IMR-90 (cell line): ENCODE data around the gene CALML3. TPM values are rescaled to one million over a fixed set of nuclear protein-coding genes. Genes with fewer than 3 reads are reported as not detected.
A peak's percentile ranks its signal among the peaks of the same experiment; 100 is the strongest.

Experiments
- ATAC-seq: fragments of 200-7000 bp; cut with Tn5 transposase; 2 replicates; pipeline ENCODE4 v1.9.1; 2020; ENCODE audit warnings: low read depth, mild to moderate bottlenecking, moderate library complexity
- BruUV-seq: library from RNA; stranded (reverse); fragments of 400-500 nt; replicated peaks from 2 replicates; lab custom pipeline; 2021; lab: Mats Ljungman, UMichigan
- CTCF ChIA-PET: fragments of 300-600 bp; formaldehyde crosslinking; extraction: SDS; loops from one replicate; lab custom pipeline; 2021; ENCODE audit warnings: antibody characterized with exemption; lab: Yijun Ruan, JAX
- POLR2A ChIA-PET: fragments of 300-600 bp; sonication (Branson Sonifier 250); formaldehyde crosslinking; loops from one replicate; lab custom pipeline; 2022; ENCODE audit warnings: antibody characterized with exemption; ENCODE audit not compliant: unreplicated experiment; lab: Charles Lee
- DNase-seq: peaks from one replicate; pipeline ENCODE4 v3.0.0; 2013
- H2AFZ ChIP-seq: replicated peaks from 2 replicates; pipeline ENCODE3; 2013; ENCODE audit warnings: low read length, mild to moderate bottlenecking; ENCODE audit not compliant: poor library complexity
- H2AK5ac ChIP-seq: 2 replicates; pipeline ENCODE4 v1.6.1; 2013; ENCODE audit warnings: low read depth, low read length, inconsistent platforms
- H2AK9ac ChIP-seq: replicated peaks from 2 replicates; pipeline ENCODE3; 2013; ENCODE audit warnings: mild to moderate bottlenecking, low read depth, low read length, moderate library complexity; ENCODE audit not compliant: poor library complexity
- H2BK120ac ChIP-seq: 2 replicates; pipeline ENCODE4 v1.6.1; 2013; ENCODE audit warnings: low read depth, low read length, inconsistent platforms
- H2BK15ac ChIP-seq: 3 replicates; pipeline ENCODE4 v1.6.1; 2013; ENCODE audit warnings: low read depth, low read length, inconsistent platforms
- H2BK20ac ChIP-seq: 2 replicates; pipeline ENCODE4 v1.6.1; 2013; ENCODE audit warnings: low read depth, mild to moderate bottlenecking, inconsistent platforms, low read length, moderate library complexity
- H2BK5ac ChIP-seq: 2 replicates; pipeline ENCODE4 v1.6.1; 2013; ENCODE audit warnings: mild to moderate bottlenecking, low read depth, low read length, inconsistent platforms; ENCODE audit not compliant: poor library complexity, severe bottlenecking
- H3K14ac ChIP-seq: replicated peaks from 2 replicates; pipeline ENCODE4 v1.6.1; 2013; ENCODE audit warnings: low read depth, low read length, inconsistent platforms
- H3K18ac ChIP-seq: 2 replicates; pipeline ENCODE4 v1.6.1; 2013; ENCODE audit warnings: low read depth, low read length, control low read depth
- H3K23ac ChIP-seq: 2 replicates; pipeline ENCODE4 v1.6.1; 2013; ENCODE audit warnings: low read depth, low read length, inconsistent platforms
- H3K27ac ChIP-seq: 2 replicates; pipeline ENCODE4 v1.5.1; 2013; ENCODE audit warnings: mild to moderate bottlenecking, control low read depth, low read length; ENCODE audit not compliant: insufficient read depth
- H3K27me3 ChIP-seq: 2 replicates; pipeline ENCODE4 v1.6.1; 2013; ENCODE audit warnings: low read length; ENCODE audit not compliant: control insufficient read depth, insufficient read depth
- H3K36me3 ChIP-seq: 2 replicates; pipeline ENCODE4 v1.6.1; 2013; ENCODE audit warnings: low read length, mixed read lengths; ENCODE audit not compliant: control insufficient read depth, insufficient read depth
- H3K4ac ChIP-seq: 2 replicates; pipeline ENCODE4 v1.6.1; 2013; ENCODE audit warnings: low read depth, low read length, inconsistent platforms
- H3K4me1 ChIP-seq: 2 replicates; pipeline ENCODE4 v1.6.1; 2013; ENCODE audit warnings: low read length, mixed read lengths; ENCODE audit not compliant: control insufficient read depth, insufficient read depth
- H3K4me2 ChIP-seq: 2 replicates; pipeline ENCODE4 v1.6.1; 2013; ENCODE audit warnings: low read depth, mild to moderate bottlenecking, control low read depth, low read length, moderate library complexity
- H3K4me3 ChIP-seq: 2 replicates; pipeline ENCODE4 v1.5.1; 2013; ENCODE audit warnings: low read depth, mild to moderate bottlenecking, control low read depth, low read length, moderate library complexity; ENCODE audit not compliant: insufficient read depth
- H3K56ac ChIP-seq: 2 replicates; pipeline ENCODE4 v1.6.1; 2013; ENCODE audit warnings: low read length, inconsistent platforms; ENCODE audit not compliant: insufficient read depth; ENCODE audit errors: extremely low read depth
- H3K79me1 ChIP-seq, 2 experiments: 2 replicates each; pipeline ENCODE4 v1.6.1; 2013; ENCODE audit warnings: low read length in 2 of 2, inconsistent platforms in 1 of 2, low read depth in 1 of 2
- H3K9ac ChIP-seq: 2 replicates; pipeline ENCODE4 v1.6.1; 2013; ENCODE audit warnings: low read depth, low read length, control low read depth
- H3K9me1 ChIP-seq: 2 replicates; pipeline ENCODE4 v1.6.1; 2013; ENCODE audit warnings: low read length, inconsistent platforms; ENCODE audit not compliant: insufficient read depth
- H3K9me3 ChIP-seq: 2 replicates; pipeline ENCODE4 v1.6.1; 2013; ENCODE audit warnings: low read length; ENCODE audit not compliant: control insufficient read depth, insufficient read depth
- H4K20me1 ChIP-seq: 2 replicates; pipeline ENCODE4 v1.6.1; 2013; ENCODE audit warnings: low read length, inconsistent platforms; ENCODE audit not compliant: insufficient read depth
- H4K5ac ChIP-seq: 2 replicates; pipeline ENCODE4 v1.6.1; 2013; ENCODE audit warnings: mild to moderate bottlenecking, low read depth, low read length, control low read depth
- H4K8ac ChIP-seq, 2 experiments: 2 replicates each; pipeline ENCODE4 v1.6.1; 2013; ENCODE audit warnings: low read depth in 2 of 2, low read length in 2 of 2, control low read depth in 1 of 2, inconsistent platforms in 1 of 2
- H4K91ac ChIP-seq: 2 replicates; pipeline ENCODE4 v1.6.1; 2013; ENCODE audit warnings: low read depth, low read length, inconsistent platforms; ENCODE audit not compliant: insufficient read depth
- BHLHE40 ChIP-seq: fragments of 150-350 bp; IDR thresholded peaks from 2 replicates; pipeline ENCODE4 v1.6.1; 2016; ENCODE audit warnings: mild to moderate bottlenecking, low read depth, low read length
- CEBPB ChIP-seq: IDR thresholded peaks from 2 replicates; pipeline ENCODE4 v1.6.1; 2012; ENCODE audit warnings: low read depth, low read length, improper control_type of control experiment
- CHD1 ChIP-seq: IDR thresholded peaks from 2 replicates; pipeline ENCODE4 v1.6.1; 2012; ENCODE audit warnings: low read depth, low read length, improper control_type of control experiment
- FOS ChIP-seq: fragments of 150-350 bp; IDR thresholded peaks from 2 replicates; pipeline ENCODE4 v1.6.1; 2016; ENCODE audit warnings: low read depth, low read length
- MAFK ChIP-seq: IDR thresholded peaks from 2 replicates; pipeline ENCODE4 v1.6.1; 2012; ENCODE audit warnings: low read depth, low read length, improper control_type of control experiment
- NFE2L2 ChIP-seq: fragments of 150-350 bp; IDR thresholded peaks from 2 replicates; pipeline ENCODE4 v1.6.1; 2016; ENCODE audit warnings: low read depth, mild to moderate bottlenecking, low read length
- POLR2A ChIP-seq: IDR thresholded peaks from 2 replicates; pipeline ENCODE4 v1.6.1; 2012; ENCODE audit warnings: mild to moderate bottlenecking, low read depth, low read length
- SMC3 ChIP-seq: fragments of 150-350 bp; IDR thresholded peaks from 2 replicates; pipeline ENCODE4 v1.6.1; 2016; ENCODE audit warnings: low read depth, mild to moderate bottlenecking, antibody characterized with exemption, low read length, moderate library complexity
- WGBS, 2 experiments: methylation state at CpG; one replicate each; pipeline versions ENCODE4 v1.1.5 to v1.1.7; 2013; ENCODE audit warnings: missing lambda C conversion rate in 2 of 2; ENCODE audit not compliant: insufficient read length in 1 of 2; ENCODE audit errors: extremely low coverage in 2 of 2; 5-methylcytosine and 5-hydroxymethylcytosine counted together
- dilution Hi-C: fragments of 300-500 bp; cut with HindIII; formaldehyde crosslinking; loops from one replicate; pipeline ENCODE4 v1.14.3; 2018; ENCODE audit warnings: low sequenced_read_pairs; ENCODE audit not compliant: unreplicated experiment
- in situ Hi-C: fragments of 300-500 bp; cut with MboI; formaldehyde crosslinking; loops from 3 replicates; pipeline ENCODE4 v1.14.3; 2019; ENCODE audit warnings: low sequenced_read_pairs, inconsistent platforms, mixed read lengths
- intact Hi-C: fragments of 100-400 bp; cut with micrococcal nuclease; formaldehyde crosslinking; loops from 2 replicates; pipeline ENCODE4 v1.10.0; 2022
- polyA plus RNA-seq, 3 experiments: library from polyadenylated mRNA; depleted of rRNA; stranded (reverse); fragments of >200 nt; gene quantifications; 2 replicates each; pipeline ENCODE4 v1.2.3, GENCODE V29; 2012; ENCODE audit warnings: low replicate concordance in 1 of 3
- total RNA-seq: library from RNA; depleted of rRNA; stranded (reverse); fragments of >200 nt; gene quantifications from 2 replicates; pipeline ENCODE4 v1.2.3, GENCODE V29; 2012
- TF ChIP-seq, protein P1 (sequence below): fragments of 150-350 bp; IDR thresholded peaks from 2 replicates; pipeline ENCODE4 v1.6.1; 2017; ENCODE audit warnings: mild to moderate bottlenecking, antibody characterized with exemption, low read length, low read depth
- TF ChIP-seq, protein P2 (sequence below): conservative IDR thresholded peaks from 2 replicates; pipeline ENCODE4 v1.5.1; 2012; ENCODE audit warnings: mild to moderate bottlenecking, low read depth, low read length, improper control_type of control experiment
- TF ChIP-seq, protein P3 (sequence below): fragments of 150-350 bp; IDR thresholded peaks from 2 replicates; pipeline ENCODE4 v1.6.1; 2016; ENCODE audit warnings: low read depth, mild to moderate bottlenecking, low read length, moderate library complexity, borderline replicate concordance

Gene CALML3
- total and polyA plus RNA-seq, 2 of the 4 experiments (the other 2 are of a cell fraction) = not detected

DNA sequence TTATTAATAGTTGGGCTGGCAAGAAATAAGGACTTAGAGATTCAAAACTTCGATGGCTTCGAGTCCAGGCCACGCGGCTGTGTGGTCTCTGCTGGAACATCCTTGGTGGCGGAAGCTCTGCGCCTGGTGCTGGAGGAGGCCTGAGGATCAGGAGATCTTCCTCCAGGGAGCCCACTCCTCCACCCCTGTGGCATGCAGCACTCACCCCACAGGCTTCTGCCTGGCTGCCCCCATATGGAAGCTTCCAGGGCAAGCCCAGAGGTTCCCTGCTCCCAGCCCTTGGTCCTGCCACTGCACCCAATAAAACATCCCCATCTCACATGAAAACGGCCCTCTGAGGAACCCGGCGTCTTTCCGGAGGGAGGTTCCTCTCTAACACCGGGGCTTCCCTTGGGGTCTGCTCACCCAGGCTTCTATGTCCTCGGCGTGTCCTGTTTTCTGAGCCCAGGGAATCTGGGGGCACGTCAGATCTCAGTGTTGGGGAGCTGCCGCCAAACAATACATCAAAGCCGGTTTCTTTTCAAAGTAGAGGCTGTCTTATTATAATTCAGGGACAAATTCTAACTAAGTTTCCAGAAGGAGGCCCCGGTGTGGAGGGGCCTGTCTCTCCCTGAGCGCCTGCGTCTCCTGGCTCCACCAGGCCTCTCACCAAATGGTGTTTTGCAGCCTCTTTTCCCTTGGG is 32.4 kb downstream of the CALML3 start:
- DNase-seq (no peak), ATAC-seq (no peak)
- no peak overlapping the region for H3K14ac ChIP-seq
- BruUV-seq = no TSS peak
- H2AK9ac ChIP-seq = peak overlapping the region; percentile 15
- H2BK20ac ChIP-seq = 0 out of 2 replicates have a peak overlapping the region, but pooled peaks have one; percentile 10
- 87% methylated on average over 5 of the region's 19 CpGs; no CpG with 5 or more reads in 1 of the 2 experiments for WGBS, 2 experiments
- no peak overlapping the region for H2AFZ ChIP-seq
- H2BK5ac ChIP-seq = no peak overlapping the region
- no peak overlapping the region for H3K4me3 ChIP-seq
- H3K18ac ChIP-seq = no peak overlapping the region
- H3K4ac ChIP-seq = peak overlapping the region; percentile 25
- H3K9me1 ChIP-seq = peaks cover 6% of the 10 kb centered on the region
- H2BK120ac ChIP-seq = peak overlapping the region; percentile 41
- H3K79me1 ChIP-seq = peaks cover 0 to 3% of the 10 kb centered on the region in 2 experiments; a peak in 1 of 4 replicates
- H4K20me1 ChIP-seq = no peaks in the 10 kb centered on the region
- ChIA-PET POLR2A (no interaction called here), CTCF (no interaction called here)
- H3K23ac ChIP-seq = no peak overlapping the region
- H2BK15ac ChIP-seq = peak overlapping the region; percentile 67; the same call in 2 of the 3 replicates
- no peak overlapping the region for H3K9ac ChIP-seq
- no peaks in the 10 kb centered on the region for H3K27me3 ChIP-seq
- H4K8ac ChIP-seq = no peak overlapping the region
- in situ Hi-C loops (no loop called here), intact Hi-C loops (no loop called here), dilution Hi-C loops (no loop called here)
- H3K4me2 ChIP-seq = no peak overlapping the region
- H4K5ac ChIP-seq = no peak overlapping the region
- H3K56ac ChIP-seq = no peak overlapping the region
- TF ChIP-seq MAFK (no peak), SMC3 (no peak), POLR2A (no peak), FOS (no peak), NFE2L2 (no peak), CHD1 (no peak), BHLHE40 (no peak), CEBPB (no peak)
- TF ChIP-seq, protein P1, sequence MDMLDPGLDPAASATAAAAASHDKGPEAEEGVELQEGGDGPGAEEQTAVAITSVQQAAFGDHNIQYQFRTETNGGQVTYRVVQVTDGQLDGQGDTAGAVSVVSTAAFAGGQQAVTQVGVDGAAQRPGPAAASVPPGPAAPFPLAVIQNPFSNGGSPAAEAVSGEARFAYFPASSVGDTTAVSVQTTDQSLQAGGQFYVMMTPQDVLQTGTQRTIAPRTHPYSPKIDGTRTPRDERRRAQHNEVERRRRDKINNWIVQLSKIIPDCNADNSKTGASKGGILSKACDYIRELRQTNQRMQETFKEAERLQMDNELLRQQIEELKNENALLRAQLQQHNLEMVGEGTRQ = no peak
- TF ChIP-seq, protein P2, sequence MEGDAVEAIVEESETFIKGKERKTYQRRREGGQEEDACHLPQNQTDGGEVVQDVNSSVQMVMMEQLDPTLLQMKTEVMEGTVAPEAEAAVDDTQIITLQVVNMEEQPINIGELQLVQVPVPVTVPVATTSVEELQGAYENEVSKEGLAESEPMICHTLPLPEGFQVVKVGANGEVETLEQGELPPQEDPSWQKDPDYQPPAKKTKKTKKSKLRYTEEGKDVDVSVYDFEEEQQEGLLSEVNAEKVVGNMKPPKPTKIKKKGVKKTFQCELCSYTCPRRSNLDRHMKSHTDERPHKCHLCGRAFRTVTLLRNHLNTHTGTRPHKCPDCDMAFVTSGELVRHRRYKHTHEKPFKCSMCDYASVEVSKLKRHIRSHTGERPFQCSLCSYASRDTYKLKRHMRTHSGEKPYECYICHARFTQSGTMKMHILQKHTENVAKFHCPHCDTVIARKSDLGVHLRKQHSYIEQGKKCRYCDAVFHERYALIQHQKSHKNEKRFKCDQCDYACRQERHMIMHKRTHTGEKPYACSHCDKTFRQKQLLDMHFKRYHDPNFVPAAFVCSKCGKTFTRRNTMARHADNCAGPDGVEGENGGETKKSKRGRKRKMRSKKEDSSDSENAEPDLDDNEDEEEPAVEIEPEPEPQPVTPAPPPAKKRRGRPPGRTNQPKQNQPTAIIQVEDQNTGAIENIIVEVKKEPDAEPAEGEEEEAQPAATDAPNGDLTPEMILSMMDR = no peak
- TF ChIP-seq, protein P3, sequence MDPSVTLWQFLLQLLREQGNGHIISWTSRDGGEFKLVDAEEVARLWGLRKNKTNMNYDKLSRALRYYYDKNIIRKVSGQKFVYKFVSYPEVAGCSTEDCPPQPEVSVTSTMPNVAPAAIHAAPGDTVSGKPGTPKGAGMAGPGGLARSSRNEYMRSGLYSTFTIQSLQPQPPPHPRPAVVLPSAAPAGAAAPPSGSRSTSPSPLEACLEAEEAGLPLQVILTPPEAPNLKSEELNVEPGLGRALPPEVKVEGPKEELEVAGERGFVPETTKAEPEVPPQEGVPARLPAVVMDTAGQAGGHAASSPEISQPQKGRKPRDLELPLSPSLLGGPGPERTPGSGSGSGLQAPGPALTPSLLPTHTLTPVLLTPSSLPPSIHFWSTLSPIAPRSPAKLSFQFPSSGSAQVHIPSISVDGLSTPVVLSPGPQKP = no peak
- no peak overlapping the region; the same call in none of the 2 replicates for H2AK5ac ChIP-seq
- no peak overlapping the region for H3K27ac ChIP-seq
- no peaks in the 10 kb centered on the region for H3K9me3 ChIP-seq
- H4K91ac ChIP-seq = peak overlapping the region; percentile 39; the same call in 1 of the 2 replicates
- H3K4me1 ChIP-seq = peaks cover 22% of the 10 kb centered on the region
- H3K36me3 ChIP-seq = no peaks in the 10 kb centered on the region
